Measurements from ENCODE around the gene ZNF385B. TPM values are rescaled to one million over a fixed set of nuclear protein-coding genes. Genes with fewer than 3 reads are reported as not detected.

The ZNF385B gene
- total and polyA plus RNA-seq, 2 donors (not counting 1 experiment from before 2014, with no cell fraction given) = not detected

- Mint-ChIP-seq H3K4me1 (no peaks in the 10 kb centered on the region), H3K4me3 (no peak overlapping the region), H3K9me3 (ENCODE audit: insufficient read depth) (peaks cover 3% of the 10 kb centered on the region), H3K27ac (no peak overlapping the region), H3K27me3 (peaks cover 10% of the 10 kb centered on the region)
- H3K4me2 ChIP-seq (replicated peaks; ENCODE audit: low read depth, low read length, poor library complexity, severe bottlenecking) = no peak overlapping the region
- no CpG with 5 or more reads among the region's 5 CpGs for WGBS (ENCODE audit: insufficient coverage)
- ChIA-PET POLR2A (no interaction called here), CTCF (no interaction called here)
- no peak overlapping the region for H3K9ac ChIP-seq (ENCODE audit: low read length)
- no peaks in the 10 kb centered on the region for H3K79me2 ChIP-seq (ENCODE audit: control insufficient read depth, insufficient read depth, low read length)
- intact Hi-C loops (cut with micrococcal nuclease) = no loop called here
- TF ChIP-seq CTCF (IDR thresholded peaks at IDR 0.05) = no peak
- TF ChIP-seq EZH2 (IDR thresholded peaks at IDR 0.05; ENCODE audit: borderline replicate concordance, insufficient read depth, low read depth, low read length, poor library complexity, severe bottlenecking) = no peak
- H3K27me3 ChIP-seq (replicated peaks in 1 of 4; ENCODE audit: control extremely low read depth in 1 of 4, control insufficient read depth in 3 of 4, insufficient read depth in 4 of 4, low read length in 3 of 4) = no peaks in the 10 kb centered on the region
- H3K4me1 ChIP-seq (ENCODE audit: control insufficient read depth in 2 of 2, insufficient read depth in 2 of 2, low read length in 2 of 2) = no peaks in the 10 kb centered on the region
- H3K27ac ChIP-seq (ENCODE audit: low read length in 2 of 2) = no peak overlapping the region
- no peaks in the 10 kb centered on the region for H3K9me3 ChIP-seq (ENCODE audit: control extremely low read depth in 1 of 3, control insufficient read depth in 2 of 3, insufficient read depth in 1 of 3, low read length in 2 of 3)
- ATAC-seq (ENCODE audit: low read depth) (no peak), DNase-seq (no peak)
- no peaks in the 10 kb centered on the region for H3K36me3 ChIP-seq (replicated peaks in 1 of 2; ENCODE audit: control extremely low read depth in 1 of 2, control insufficient read depth in 1 of 2, extremely low read depth in 1 of 2, insufficient read depth in 2 of 2, low read length in 1 of 2)
- H2AFZ ChIP-seq (ENCODE audit: insufficient read depth, low read depth, low read length, poor library complexity, severe bottlenecking) = no peak overlapping the region
- no peaks in the 10 kb centered on the region for H4K20me1 ChIP-seq (ENCODE audit: control insufficient read depth, insufficient read depth, low read length, poor library complexity, severe bottlenecking)
- no peak overlapping the region for H3K4me3 ChIP-seq (ENCODE audit: control extremely low read depth in 1 of 5, extremely low read depth in 1 of 5, insufficient read depth in 1 of 5, low read depth in 2 of 5, low read length in 4 of 5)
Observed at GRCh38 chr2:179726461-179727180, 134.8 kb downstream of the ZNF385B start.

- DNase-seq (no peak), ATAC-seq (ENCODE audit: low read depth) (no peak)
- no peaks in the 10 kb centered on the region for H3K4me1 ChIP-seq (ENCODE audit: control insufficient read depth in 2 of 2, insufficient read depth in 2 of 2, low read length in 2 of 2)
- no peaks in the 10 kb centered on the region for H3K4me1 Mint-ChIP-seq
- H3K9me3 ChIP-seq (ENCODE audit: control extremely low read depth in 1 of 3, control insufficient read depth in 2 of 3, insufficient read depth in 1 of 3, low read length in 2 of 3) = no peaks in the 10 kb centered on the region
- H3K27me3 ChIP-seq (replicated peaks in 1 of 4; ENCODE audit: control extremely low read depth in 1 of 4, control insufficient read depth in 3 of 4, insufficient read depth in 4 of 4, low read length in 3 of 4) = peaks cover 0 to under 1% (median 0%) of the 10 kb centered on the region in 4 experiments
- intact Hi-C loops (cut with micrococcal nuclease) = no loop called here
- H3K36me3 ChIP-seq (replicated peaks in 1 of 2; ENCODE audit: control extremely low read depth in 1 of 2, control insufficient read depth in 1 of 2, extremely low read depth in 1 of 2, insufficient read depth in 2 of 2, low read length in 1 of 2) = no peaks in the 10 kb centered on the region
- H4K20me1 ChIP-seq (ENCODE audit: control insufficient read depth, insufficient read depth, low read length, poor library complexity, severe bottlenecking) = no peaks in the 10 kb centered on the region
- no peak overlapping the region for H3K4me2 ChIP-seq (replicated peaks; ENCODE audit: low read depth, low read length, poor library complexity, severe bottlenecking)
- no peaks in the 10 kb centered on the region for H3K79me2 ChIP-seq (ENCODE audit: control insufficient read depth, insufficient read depth, low read length)
- POLR2A ChIA-PET = no interaction called here
- no peak overlapping the region for H3K27ac Mint-ChIP-seq
- no peak for TF ChIP-seq CTCF (IDR thresholded peaks at IDR 0.05)
- TF ChIP-seq EZH2 (IDR thresholded peaks at IDR 0.05; ENCODE audit: borderline replicate concordance, insufficient read depth, low read depth, low read length, poor library complexity, severe bottlenecking) = no peak
- H3K9ac ChIP-seq (ENCODE audit: low read length) = no peak overlapping the region
- H3K27ac ChIP-seq (ENCODE audit: low read length in 2 of 2) = no peak overlapping the region
- H3K9me3 Mint-ChIP-seq (ENCODE audit: insufficient read depth) = peaks cover under 1% of the 10 kb centered on the region
- CTCF ChIA-PET = no interaction called here
- no peak overlapping the region for H3K4me3 ChIP-seq (ENCODE audit: control extremely low read depth in 1 of 5, extremely low read depth in 1 of 5, insufficient read depth in 1 of 5, low read depth in 2 of 5, low read length in 4 of 5)
- no peak overlapping the region for H2AFZ ChIP-seq (ENCODE audit: insufficient read depth, low read depth, low read length, poor library complexity, severe bottlenecking)
- peaks cover 4% of the 10 kb centered on the region for H3K27me3 Mint-ChIP-seq
- no peak overlapping the region for H3K4me3 Mint-ChIP-seq
Observed at GRCh38 chr2:179724403-179724802, 137.0 kb downstream of the ZNF385B start.

Measured in B cell (primary cell).